Subcutaneous abdominal adipose tissue (tissue), 5 donors: ENCODE results near the gene GPRC6A.

Source experiments
- H3K27ac ChIP-seq: one replicate; pipeline ENCODE4 v1.7.0; 2013; ENCODE audit warnings: low read depth, mild to moderate bottlenecking, inconsistent platforms, low read length, moderate library complexity
- H3K27me3 ChIP-seq, 5 donors: one replicate each; pipeline ENCODE4 v1.7.0; 2013; ENCODE audit warnings: low read length in 5 of 5, inconsistent platforms in 1 of 5; ENCODE audit not compliant: control insufficient read depth in 5 of 5, insufficient read depth in 4 of 5
- H3K36me3 ChIP-seq, 5 donors: one replicate each; pipeline ENCODE4 v1.7.0; 2013; ENCODE audit warnings: low read length in 5 of 5; ENCODE audit not compliant: control insufficient read depth in 5 of 5, insufficient read depth in 5 of 5
- H3K4me1 ChIP-seq, 5 donors: one replicate each; pipeline ENCODE4 v1.7.0; 2013; ENCODE audit warnings: low read length in 5 of 5, mild to moderate bottlenecking in 3 of 5, moderate library complexity in 1 of 5; ENCODE audit not compliant: control insufficient read depth in 5 of 5, insufficient read depth in 5 of 5
- H3K4me3 ChIP-seq, 5 donors: one replicate each; pipeline ENCODE4 v1.7.0; 2013; ENCODE audit warnings: low read length in 5 of 5, low read depth in 1 of 5
- H3K9ac ChIP-seq, 5 donors: one replicate each; pipeline ENCODE4 v1.7.0; 2013; ENCODE audit warnings: low read length in 5 of 5, mild to moderate bottlenecking in 4 of 5, moderate library complexity in 3 of 5
- H3K9me3 ChIP-seq, 5 donors: one replicate each; pipeline ENCODE4 v1.7.0; 2013; ENCODE audit warnings: low read length in 5 of 5; ENCODE audit not compliant: control insufficient read depth in 5 of 5
- donor health status: healthy.
- donor health status: healthy.
- donor health status: healthy.
- donor health status: healthy.
- donor health status: healthy.

Gene GPRC6A

GRCh38 chr6:116763906-116764628 lies 64.8 kb downstream of the GPRC6A start:
- H3K4me3 ChIP-seq = peak overlapping the region in 4 of 5 donors; percentile 71 to 79 (median 76)
- H3K36me3 ChIP-seq = no peaks in the 10 kb centered on the region
- no peak overlapping the region for H3K9ac ChIP-seq
- no peak overlapping the region for H3K27ac ChIP-seq
- H3K9me3 ChIP-seq = no peaks in the 10 kb centered on the region
- peaks cover 4 to 23% (median 14%) of the 10 kb centered on the region in 5 donors for H3K27me3 ChIP-seq
- H3K4me1 ChIP-seq = peaks cover 0 to 20% (median 15%) of the 10 kb centered on the region in 5 donors

GRCh38 chr6:116763048-116763447 lies 65.8 kb downstream of the GPRC6A start:
- no peaks in the 10 kb centered on the region for H3K9me3 ChIP-seq
- peaks cover 4 to 23% (median 11%) of the 10 kb centered on the region in 5 donors for H3K27me3 ChIP-seq
- H3K36me3 ChIP-seq = peaks cover 0 to under 1% (median 0%) of the 10 kb centered on the region in 5 donors
- no peak overlapping the region for H3K4me3 ChIP-seq
- H3K4me1 ChIP-seq = peaks cover 0 to 20% (median 15%) of the 10 kb centered on the region in 5 donors
- no peak overlapping the region for H3K27ac ChIP-seq
- no peak overlapping the region for H3K9ac ChIP-seq

GRCh38 chr6:116762235-116762634 lies 66.6 kb downstream of the GPRC6A start:
- Histone ChIP-seq H3K4me3 (no peak overlapping the region), H3K4me1 (peaks cover 0 to 18% (median 15%) of the 10 kb centered on the region in 5 donors), H3K27ac (no peak overlapping the region), H3K9ac (no peak overlapping the region), H3K36me3 (peaks cover 0 to 2% (median 0%) of the 10 kb centered on the region in 5 donors), H3K9me3 (no peaks in the 10 kb centered on the region), H3K27me3 (peaks cover 4 to 23% (median 11%) of the 10 kb centered on the region in 5 donors)

GRCh38 chr6:116761779-116762178 lies 67.1 kb downstream of the GPRC6A start:
- Histone ChIP-seq H3K36me3 (peaks cover 0 to 2% (median 0%) of the 10 kb centered on the region in 5 donors), H3K4me3 (no peak overlapping the region), H3K4me1 (peaks cover 0 to 17% (median 15%) of the 10 kb centered on the region in 5 donors), H3K27ac (no peak overlapping the region), H3K9me3 (no peaks in the 10 kb centered on the region), H3K9ac (no peak overlapping the region), H3K27me3 (peaks cover 4 to 22% (median 9%) of the 10 kb centered on the region in 5 donors)

- no peak overlapping the region for H3K27ac ChIP-seq
- H3K36me3 ChIP-seq = no peaks in the 10 kb centered on the region
- H3K27me3 ChIP-seq = no peaks in the 10 kb centered on the region
- H3K9me3 ChIP-seq = peaks cover 0 to 6% (median 0%) of the 10 kb centered on the region in 5 donors
- H3K9ac ChIP-seq = no peak overlapping the region
- H3K4me3 ChIP-seq = no peak overlapping the region
- no peaks in the 10 kb centered on the region for H3K4me1 ChIP-seq
Observed at GRCh38 chr6:116745176-116745575, 83.7 kb downstream of the GPRC6A start.
